SK-N-SH treated with all-trans-retinoic acid at 6 μM for 48 hours (cell line): ENCODE measurements around the gene HAUS1.

Source experiments
- ARNTL ChIP-seq: fragments of 450-650 bp; formaldehyde crosslinking; IDR thresholded peaks from 2 replicates; pipeline ENCODE4 v1.5.0; 2020; ENCODE audit warnings: low read depth, mild to moderate bottlenecking, moderate library complexity, borderline replicate concordance
- BACH2 ChIP-seq: fragments of 250-450 bp; sonication (Bioruptor Pico); IDR thresholded peaks from 2 replicates; pipeline ENCODE4 v1.9.0; 2021; ENCODE audit warnings: mild to moderate bottlenecking, borderline replicate concordance
- CSDC2 ChIP-seq: fragments of 250-450 bp; sonication (Bioruptor Pico); IDR thresholded peaks from 2 replicates; pipeline ENCODE4 v1.5.0; 2020; ENCODE audit warnings: mild to moderate bottlenecking, moderate library complexity
- PATZ1 ChIP-seq: fragments of 250-450 bp; sonication (Bioruptor Pico); IDR thresholded peaks from 2 replicates; pipeline ENCODE4 v1.8.0; 2020; ENCODE audit warnings: mild to moderate bottlenecking, moderate library complexity, borderline replicate concordance
- RARB ChIP-seq: fragments of 250-450 bp; sonication (Bioruptor Pico); IDR thresholded peaks from 2 replicates; pipeline ENCODE4 v1.8.0; 2021; ENCODE audit warnings: mild to moderate bottlenecking, moderate library complexity
- SNAI2 ChIP-seq: fragments of 250-450 bp; sonication (Bioruptor Pico); IDR thresholded peaks from 2 replicates; pipeline ENCODE4 v1.5.0; 2020; ENCODE audit warnings: mild to moderate bottlenecking, moderate library complexity
- ZC3H10 ChIP-seq: fragments of 250-450 bp; sonication (Bioruptor Pico); IDR thresholded peaks from 2 replicates; pipeline ENCODE4 v1.5.1; 2021; ENCODE audit warnings: mild to moderate bottlenecking, moderate library complexity
- ZFP3 ChIP-seq: fragments of 250-450 bp; sonication (Bioruptor Pico); IDR thresholded peaks from 2 replicates; pipeline ENCODE4 v1.5.0; 2020; ENCODE audit warnings: mild to moderate bottlenecking, moderate library complexity
- ZFP30 ChIP-seq: fragments of 450-650 bp; formaldehyde crosslinking; IDR thresholded peaks from 2 replicates; pipeline ENCODE4 v1.5.0; 2022; ENCODE audit warnings: mild to moderate bottlenecking, moderate library complexity
- ZNF70 ChIP-seq: fragments of 450-650 bp; formaldehyde crosslinking; IDR thresholded peaks from 2 replicates; pipeline ENCODE4 v1.5.0; 2020; ENCODE audit warnings: mild to moderate bottlenecking, moderate library complexity
- TF ChIP-seq, protein P1 (sequence below): fragments of 250-450 bp; sonication (Bioruptor Pico); IDR thresholded peaks from 2 replicates; pipeline ENCODE4 v1.5.1; 2020; ENCODE audit warnings: low read depth, mild to moderate bottlenecking, moderate library complexity

- TF ChIP-seq PATZ1 (CRISPR knock-in tag) (no peak), BACH2 (CRISPR knock-in tag) (no peak), ARNTL (CRISPR knock-in tag) (no peak), RARB (CRISPR knock-in tag) (no peak), SNAI2 (CRISPR knock-in tag) (no peak), ZNF70 (no peak), ZFP30 (no peak), ZFP3 (CRISPR knock-in tag) (no peak), ZC3H10 (no peak), CSDC2 (CRISPR knock-in tag) (no peak)
- TF ChIP-seq, protein P1, sequence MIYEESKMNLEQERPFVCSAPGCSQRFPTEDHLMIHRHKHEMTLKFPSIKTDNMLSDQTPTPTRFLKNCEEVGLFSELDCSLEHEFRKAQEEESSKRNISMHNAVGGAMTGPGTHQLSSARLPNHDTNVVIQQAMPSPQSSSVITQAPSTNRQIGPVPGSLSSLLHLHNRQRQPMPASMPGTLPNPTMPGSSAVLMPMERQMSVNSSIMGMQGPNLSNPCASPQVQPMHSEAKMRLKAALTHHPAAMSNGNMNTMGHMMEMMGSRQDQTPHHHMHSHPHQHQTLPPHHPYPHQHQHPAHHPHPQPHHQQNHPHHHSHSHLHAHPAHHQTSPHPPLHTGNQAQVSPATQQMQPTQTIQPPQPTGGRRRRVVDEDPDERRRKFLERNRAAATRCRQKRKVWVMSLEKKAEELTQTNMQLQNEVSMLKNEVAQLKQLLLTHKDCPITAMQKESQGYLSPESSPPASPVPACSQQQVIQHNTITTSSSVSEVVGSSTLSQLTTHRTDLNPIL (CRISPR knock-in tag): no peak
Observed at GRCh38 chr18:46097431-46097800, 6.8 kb upstream of the HAUS1 start.
